Measurements from ENCODE around the gene MEIS2. TPM values are rescaled to one million over a fixed set of nuclear protein-coding genes. Genes with fewer than 3 reads are reported as not detected.

The MEIS2 gene
- polyA plus RNA-seq, 1 donor from 2014 or later, result 825 TPM

- Histone ChIP-seq H3K27ac (ENCODE audit: low read length) (no peak overlapping the region), H3K4me3 (ENCODE audit: low read length) (no peak overlapping the region), H3K36me3 (ENCODE audit: insufficient read depth, low read length) (peaks cover 24% of the 10 kb centered on the region), H3K4me2 (ENCODE audit: low read length) (no peak overlapping the region), H3K9me2 (ENCODE audit: insufficient read depth, low read length) (no peaks in the 10 kb centered on the region), H3F3A (ENCODE audit: insufficient read depth, low read length, poor library complexity, severe bottlenecking) (peaks cover 7% of the 10 kb centered on the region), H2AFZ (ENCODE audit: low read depth, low read length) (no peak overlapping the region), H3K9ac (ENCODE audit: low read length) (no peak overlapping the region), H4K20me1 (ENCODE audit: insufficient read depth) (peaks cover 68% of the 10 kb centered on the region), H3K79me2 (replicated peaks; ENCODE audit: insufficient read depth, low read length) (peaks cover 86% of the 10 kb centered on the region), H3K27me3 (ENCODE audit: insufficient read depth, low read depth, low read length) (no peaks in the 10 kb centered on the region), H3K9me3 (ENCODE audit: low read length) (no peaks in the 10 kb centered on the region)
- TF ChIP-seq, protein P1, sequence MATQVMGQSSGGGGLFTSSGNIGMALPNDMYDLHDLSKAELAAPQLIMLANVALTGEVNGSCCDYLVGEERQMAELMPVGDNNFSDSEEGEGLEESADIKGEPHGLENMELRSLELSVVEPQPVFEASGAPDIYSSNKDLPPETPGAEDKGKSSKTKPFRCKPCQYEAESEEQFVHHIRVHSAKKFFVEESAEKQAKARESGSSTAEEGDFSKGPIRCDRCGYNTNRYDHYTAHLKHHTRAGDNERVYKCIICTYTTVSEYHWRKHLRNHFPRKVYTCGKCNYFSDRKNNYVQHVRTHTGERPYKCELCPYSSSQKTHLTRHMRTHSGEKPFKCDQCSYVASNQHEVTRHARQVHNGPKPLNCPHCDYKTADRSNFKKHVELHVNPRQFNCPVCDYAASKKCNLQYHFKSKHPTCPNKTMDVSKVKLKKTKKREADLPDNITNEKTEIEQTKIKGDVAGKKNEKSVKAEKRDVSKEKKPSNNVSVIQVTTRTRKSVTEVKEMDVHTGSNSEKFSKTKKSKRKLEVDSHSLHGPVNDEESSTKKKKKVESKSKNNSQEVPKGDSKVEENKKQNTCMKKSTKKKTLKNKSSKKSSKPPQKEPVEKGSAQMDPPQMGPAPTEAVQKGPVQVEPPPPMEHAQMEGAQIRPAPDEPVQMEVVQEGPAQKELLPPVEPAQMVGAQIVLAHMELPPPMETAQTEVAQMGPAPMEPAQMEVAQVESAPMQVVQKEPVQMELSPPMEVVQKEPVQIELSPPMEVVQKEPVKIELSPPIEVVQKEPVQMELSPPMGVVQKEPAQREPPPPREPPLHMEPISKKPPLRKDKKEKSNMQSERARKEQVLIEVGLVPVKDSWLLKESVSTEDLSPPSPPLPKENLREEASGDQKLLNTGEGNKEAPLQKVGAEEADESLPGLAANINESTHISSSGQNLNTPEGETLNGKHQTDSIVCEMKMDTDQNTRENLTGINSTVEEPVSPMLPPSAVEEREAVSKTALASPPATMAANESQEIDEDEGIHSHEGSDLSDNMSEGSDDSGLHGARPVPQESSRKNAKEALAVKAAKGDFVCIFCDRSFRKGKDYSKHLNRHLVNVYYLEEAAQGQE (IDR thresholded peaks at IDR 0.05; ENCODE audit: borderline replicate concordance), result no peak
Measured at GRCh38 chr15:36999778-37000177, 100.6 kb downstream of the MEIS2 start.

- no peaks in the 10 kb centered on the region for H3K9me2 ChIP-seq (ENCODE audit: insufficient read depth, low read length)
- no peak overlapping the region for H3K4me2 ChIP-seq (ENCODE audit: low read length)
- peaks cover 50% of the 10 kb centered on the region for H4K20me1 ChIP-seq (ENCODE audit: insufficient read depth)
- TF ChIP-seq EP300 (conservative IDR thresholded peaks at IDR 0.05; ENCODE audit: poor library complexity, severe bottlenecking), result no peak
- TF ChIP-seq SMC3 (conservative IDR thresholded peaks at IDR 0.05; ENCODE audit: poor library complexity), result no peak
- TF ChIP-seq POLR2AphosphoS5 (IDR thresholded peaks at IDR 0.05), result no peak
- TF ChIP-seq MXI1 (conservative IDR thresholded peaks at IDR 0.05; ENCODE audit: poor library complexity, severe bottlenecking), result no peak
- TF ChIP-seq, protein P1 (IDR thresholded peaks at IDR 0.05; ENCODE audit: borderline replicate concordance), result no peak
- TF ChIP-seq, protein P2, sequence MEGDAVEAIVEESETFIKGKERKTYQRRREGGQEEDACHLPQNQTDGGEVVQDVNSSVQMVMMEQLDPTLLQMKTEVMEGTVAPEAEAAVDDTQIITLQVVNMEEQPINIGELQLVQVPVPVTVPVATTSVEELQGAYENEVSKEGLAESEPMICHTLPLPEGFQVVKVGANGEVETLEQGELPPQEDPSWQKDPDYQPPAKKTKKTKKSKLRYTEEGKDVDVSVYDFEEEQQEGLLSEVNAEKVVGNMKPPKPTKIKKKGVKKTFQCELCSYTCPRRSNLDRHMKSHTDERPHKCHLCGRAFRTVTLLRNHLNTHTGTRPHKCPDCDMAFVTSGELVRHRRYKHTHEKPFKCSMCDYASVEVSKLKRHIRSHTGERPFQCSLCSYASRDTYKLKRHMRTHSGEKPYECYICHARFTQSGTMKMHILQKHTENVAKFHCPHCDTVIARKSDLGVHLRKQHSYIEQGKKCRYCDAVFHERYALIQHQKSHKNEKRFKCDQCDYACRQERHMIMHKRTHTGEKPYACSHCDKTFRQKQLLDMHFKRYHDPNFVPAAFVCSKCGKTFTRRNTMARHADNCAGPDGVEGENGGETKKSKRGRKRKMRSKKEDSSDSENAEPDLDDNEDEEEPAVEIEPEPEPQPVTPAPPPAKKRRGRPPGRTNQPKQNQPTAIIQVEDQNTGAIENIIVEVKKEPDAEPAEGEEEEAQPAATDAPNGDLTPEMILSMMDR (IDR thresholded peaks at IDR 0.05; ENCODE audit: poor library complexity, severe bottlenecking), result no peak
- no peak for TF ChIP-seq EZH2 (IDR thresholded peaks at IDR 0.05; ENCODE audit: borderline replicate concordance, insufficient read depth, low read length, poor library complexity, severe bottlenecking)
- TF ChIP-seq TAF1 (IDR thresholded peaks at IDR 0.05; ENCODE audit: low read depth), result no peak
- TF ChIP-seq RAD21 (conservative IDR thresholded peaks at IDR 0.05), result no peak
- H3K9me3 ChIP-seq (ENCODE audit: low read length), result no peaks in the 10 kb centered on the region
- peaks cover 14% of the 10 kb centered on the region for H3K36me3 ChIP-seq (ENCODE audit: insufficient read depth, low read length)
- no peak overlapping the region for H2AFZ ChIP-seq (ENCODE audit: low read depth, low read length)
- no peaks in the 10 kb centered on the region for H3K27me3 ChIP-seq (ENCODE audit: insufficient read depth, low read depth, low read length)
- no peaks in the 10 kb centered on the region for H3F3A ChIP-seq (ENCODE audit: insufficient read depth, low read length, poor library complexity, severe bottlenecking)
- H3K9ac ChIP-seq (ENCODE audit: low read length), result no peak overlapping the region
- peaks cover 82% of the 10 kb centered on the region for H3K79me2 ChIP-seq (replicated peaks; ENCODE audit: insufficient read depth, low read length)
- H3K4me3 ChIP-seq (ENCODE audit: low read length), result no peak overlapping the region
- no peak overlapping the region for H3K27ac ChIP-seq (ENCODE audit: low read length)
Measured at GRCh38 chr15:36996538-36997181, 103.7 kb downstream of the MEIS2 start.
